Trophoblast cell (in vitro differentiated cells and primary cell): ENCODE results near the gene CACNA1G.

ENCODE experiments used
- DNase-seq, 2 donors: peaks; one replicate each; pipeline ENCODE4 v3.0.0-alpha.2; 2016
- H2AFZ ChIP-seq: 2 replicates; pipeline ENCODE4 v1.6.1; 2013; ENCODE audit warnings: low read length, moderate library complexity, mild to moderate bottlenecking; ENCODE audit not compliant: insufficient read depth, poor library complexity
- H2AK5ac ChIP-seq: 2 replicates; pipeline ENCODE4 v1.6.1; 2013; ENCODE audit warnings: mild to moderate bottlenecking, low read length
- H2BK120ac ChIP-seq: 2 replicates; pipeline ENCODE4 v1.6.1; 2013; ENCODE audit warnings: low read length, mild to moderate bottlenecking, moderate library complexity; ENCODE audit not compliant: insufficient read depth, poor library complexity
- H2BK12ac ChIP-seq: 2 replicates; pipeline ENCODE4 v1.6.1; 2013; ENCODE audit warnings: mild to moderate bottlenecking, low read length, moderate library complexity
- H2BK5ac ChIP-seq: 2 replicates; pipeline ENCODE4 v1.6.1; 2013; ENCODE audit warnings: low read length, low read depth, moderate library complexity, mild to moderate bottlenecking; ENCODE audit not compliant: poor library complexity
- H3K14ac ChIP-seq: 2 replicates; pipeline ENCODE4 v1.6.1; 2013; ENCODE audit warnings: mild to moderate bottlenecking, low read length
- H3K18ac ChIP-seq: 2 replicates; pipeline ENCODE4 v1.6.1; 2013; ENCODE audit warnings: mild to moderate bottlenecking, low read length
- H3K23ac ChIP-seq: 2 replicates; pipeline ENCODE4 v1.6.1; 2013; ENCODE audit warnings: low read length
- H3K27ac ChIP-seq: 2 replicates; pipeline ENCODE4 v1.5.1; 2013; ENCODE audit warnings: low read depth, mild to moderate bottlenecking, inconsistent platforms, low read length, moderate library complexity
- H3K27me3 ChIP-seq: 2 replicates; pipeline ENCODE4 v1.6.1; 2013; ENCODE audit warnings: inconsistent platforms, mild to moderate bottlenecking, low read length, moderate library complexity; ENCODE audit not compliant: insufficient read depth
- H3K36me3 ChIP-seq, 2 experiments: 1 replicate in 1 of 2; 2 replicates in 1 of 2; pipeline ENCODE4 v1.6.1; 2013; ENCODE audit warnings: low read length in 2 of 2, mild to moderate bottlenecking in 2 of 2, moderate library complexity in 1 of 2; ENCODE audit not compliant: insufficient read depth in 2 of 2, control insufficient read depth in 1 of 2
- H3K4ac ChIP-seq: 2 replicates; pipeline ENCODE4 v1.6.1; 2013; ENCODE audit warnings: low read depth, mild to moderate bottlenecking, low read length, moderate library complexity
- H3K4me1 ChIP-seq, 2 experiments: 1 replicate in 1 of 2; 2 replicates in 1 of 2; pipeline ENCODE4 v1.6.1; 2013; ENCODE audit warnings: low read length in 2 of 2, mild to moderate bottlenecking in 2 of 2, moderate library complexity in 1 of 2; ENCODE audit not compliant: insufficient read depth in 2 of 2, control insufficient read depth in 1 of 2
- H3K4me2 ChIP-seq: 2 replicates; pipeline ENCODE4 v1.6.1; 2013; ENCODE audit warnings: inconsistent platforms, mild to moderate bottlenecking, low read length, moderate library complexity
- H3K4me3 ChIP-seq: 2 replicates; pipeline ENCODE4 v1.5.1; 2013; ENCODE audit warnings: mild to moderate bottlenecking, low read depth, low read length, inconsistent platforms
- H3K79me1 ChIP-seq: one replicate; pipeline ENCODE4 v1.6.1; 2013; ENCODE audit warnings: low read length
- H3K79me2 ChIP-seq: 2 replicates; pipeline ENCODE4 v1.6.1; 2013; ENCODE audit warnings: low read length, mild to moderate bottlenecking; ENCODE audit not compliant: control insufficient read depth, insufficient read depth, poor library complexity
- H3K9ac ChIP-seq: 2 replicates; pipeline ENCODE4 v1.6.1; 2013; ENCODE audit warnings: mild to moderate bottlenecking, low read length
- H3K9me3 ChIP-seq: 2 replicates; pipeline ENCODE4 v1.6.1; 2013; ENCODE audit warnings: low read depth, mild to moderate bottlenecking, control low read depth, inconsistent platforms, low read length; ENCODE audit not compliant: insufficient read depth
- H4K12ac ChIP-seq: 2 replicates; pipeline ENCODE4 v1.6.1; 2013; ENCODE audit warnings: low read depth, mild to moderate bottlenecking, low read length, moderate library complexity
- H4K8ac ChIP-seq: 2 replicates; pipeline ENCODE4 v1.6.1; 2013; ENCODE audit warnings: low read depth, mild to moderate bottlenecking, low read length, moderate library complexity
- H4K91ac ChIP-seq: one replicate; pipeline ENCODE4 v1.6.1; 2013; ENCODE audit warnings: low read depth, mild to moderate bottlenecking, low read length, moderate library complexity
- WGBS: extraction: QIAGEN DNeasy Blood & Tissue Kit; methylation state at CpG from one replicate; pipeline ENCODE4 v1.1.7; 2013; ENCODE audit warnings: missing lambda C conversion rate; ENCODE audit not compliant: insufficient read length, insufficient coverage; ENCODE audit errors: extremely low coverage; 5-methylcytosine and 5-hydroxymethylcytosine counted together

Gene CACNA1G

DNA sequence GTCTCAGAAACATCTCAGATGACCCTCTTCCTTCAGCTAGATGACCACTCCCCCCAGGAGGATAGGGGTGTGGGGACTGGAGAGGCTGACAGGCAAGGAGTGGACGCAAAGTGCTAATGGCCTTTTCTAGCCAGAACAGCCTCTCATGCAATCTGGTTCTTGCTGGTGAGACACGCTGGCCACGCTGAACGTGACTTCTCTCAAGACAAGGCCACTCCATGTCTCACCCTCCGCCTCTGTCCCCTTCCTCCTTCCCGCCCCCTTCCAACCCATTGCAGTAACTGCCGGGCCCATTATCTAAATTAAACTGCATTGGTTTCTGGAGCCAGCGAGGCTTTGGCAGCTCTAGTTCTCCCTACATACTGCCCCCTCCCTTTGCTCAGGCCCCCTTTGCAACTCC lies 9.5 kb downstream of the CACNA1G start:
- Histone ChIP-seq H2BK12ac (no peak overlapping the region), H3K23ac (no peak overlapping the region), H3K79me1 (no peaks in the 10 kb centered on the region), H3K9me3 (peaks cover 3% of the 10 kb centered on the region), H4K8ac (no peak overlapping the region), H4K91ac (no peak overlapping the region), H2AFZ (no peak overlapping the region), H3K4ac (no peak overlapping the region), H2BK120ac (no peak overlapping the region), H2AK5ac (no peak overlapping the region), H3K18ac (no peak overlapping the region), H3K14ac (no peak overlapping the region), H3K4me1 (peaks cover 3% of the 10 kb centered on the region in 2 experiments), H4K12ac (no peak overlapping the region), H3K9ac (no peak overlapping the region), H3K4me2 (no peak overlapping the region), H2BK5ac (no peak overlapping the region), H3K4me3 (no peak overlapping the region), H3K27me3 (peaks cover 4% of the 10 kb centered on the region), H3K79me2 (no peaks in the 10 kb centered on the region), H3K27ac (no peak overlapping the region), H3K36me3 (no peaks in the 10 kb centered on the region)
- no peak for DNase-seq
- WGBS = no CpG with 5 or more reads among the region's 8 CpGs

DNA sequence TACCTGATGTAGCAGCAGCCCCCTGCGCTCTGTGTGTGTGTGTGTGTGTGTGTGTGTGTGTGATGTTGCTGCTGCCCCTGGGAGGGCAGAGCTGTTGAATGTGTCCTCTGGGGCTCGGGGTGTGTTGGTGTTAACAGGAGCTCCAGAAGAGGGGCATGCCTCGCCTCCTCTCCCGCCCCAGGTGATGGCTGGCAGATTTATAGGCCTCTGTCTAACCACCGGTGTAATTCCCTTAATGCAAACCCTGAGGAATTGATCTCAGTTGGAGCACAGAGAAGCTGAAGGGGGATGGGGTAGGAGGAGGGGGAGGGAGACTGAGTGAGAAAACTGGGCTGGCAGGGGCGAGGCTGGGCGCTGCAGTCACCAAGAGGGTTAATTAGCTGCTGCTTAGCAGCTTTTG lies 10.0 kb downstream of the CACNA1G start:
- H3K4me1 ChIP-seq = peaks cover 3% of the 10 kb centered on the region in 2 experiments
- H3K79me2 ChIP-seq = no peaks in the 10 kb centered on the region
- H2AK5ac ChIP-seq = no peak overlapping the region
- no peak overlapping the region for H3K4ac ChIP-seq
- no peak for DNase-seq
- peaks cover 3% of the 10 kb centered on the region for H3K27me3 ChIP-seq
- H4K91ac ChIP-seq = no peak overlapping the region
- H2AFZ ChIP-seq = no peak overlapping the region
- no peak overlapping the region for H2BK120ac ChIP-seq
- no peak overlapping the region for H3K14ac ChIP-seq
- no peak overlapping the region for H3K23ac ChIP-seq
- no peak overlapping the region for H3K4me3 ChIP-seq
- no peak overlapping the region for H2BK5ac ChIP-seq
- H3K18ac ChIP-seq = no peak overlapping the region
- no peaks in the 10 kb centered on the region for H3K36me3 ChIP-seq
- H4K8ac ChIP-seq = no peak overlapping the region
- no peak overlapping the region for H3K27ac ChIP-seq
- H3K79me1 ChIP-seq = no peaks in the 10 kb centered on the region
- H3K4me2 ChIP-seq = no peak overlapping the region
- no peak overlapping the region for H3K9ac ChIP-seq
- peaks cover 3% of the 10 kb centered on the region for H3K9me3 ChIP-seq
- no CpG with 5 or more reads among the region's 7 CpGs for WGBS
- H2BK12ac ChIP-seq = no peak overlapping the region
- H4K12ac ChIP-seq = no peak overlapping the region

DNA sequence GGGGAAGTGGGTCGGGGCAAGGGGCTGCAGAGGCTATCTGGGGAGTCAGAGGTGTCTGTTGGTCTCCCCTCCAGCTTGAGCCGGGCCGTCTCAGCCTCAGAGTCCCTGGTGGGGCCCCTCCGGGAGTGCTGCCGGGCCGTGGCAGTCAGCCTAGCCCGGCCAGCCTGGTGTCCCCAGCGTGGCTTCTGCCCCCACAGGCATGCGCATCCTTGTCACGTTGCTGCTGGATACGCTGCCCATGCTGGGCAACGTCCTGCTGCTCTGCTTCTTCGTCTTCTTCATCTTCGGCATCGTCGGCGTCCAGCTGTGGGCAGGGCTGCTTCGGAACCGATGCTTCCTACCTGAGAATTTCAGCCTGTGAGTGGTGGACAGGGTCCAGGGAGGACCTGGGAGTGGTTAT lies 11.2 kb downstream of the CACNA1G start:
- H4K12ac ChIP-seq = no peak overlapping the region
- no peak overlapping the region for H2BK5ac ChIP-seq
- H2BK12ac ChIP-seq = no peak overlapping the region
- peaks cover 3% of the 10 kb centered on the region in 2 experiments for H3K4me1 ChIP-seq
- H3K18ac ChIP-seq = no peak overlapping the region
- H3K27ac ChIP-seq = no peak overlapping the region
- H2AFZ ChIP-seq = no peak overlapping the region
- no peaks in the 10 kb centered on the region for H3K36me3 ChIP-seq
- H2AK5ac ChIP-seq = no peak overlapping the region
- H4K91ac ChIP-seq = no peak overlapping the region
- H2BK120ac ChIP-seq = no peak overlapping the region
- no peaks in the 10 kb centered on the region for H3K79me1 ChIP-seq
- H3K14ac ChIP-seq = no peak overlapping the region
- H3K4ac ChIP-seq = no peak overlapping the region
- H3K9me3 ChIP-seq = peaks cover 3% of the 10 kb centered on the region
- no peak overlapping the region for H3K4me3 ChIP-seq
- no CpG with 5 or more reads among the region's 19 CpGs for WGBS
- no peak overlapping the region for H3K9ac ChIP-seq
- no peak overlapping the region for H3K23ac ChIP-seq
- H3K27me3 ChIP-seq = no peaks in the 10 kb centered on the region
- no peaks in the 10 kb centered on the region for H3K79me2 ChIP-seq
- DNase-seq = no peak
- no peak overlapping the region for H3K4me2 ChIP-seq
- H4K8ac ChIP-seq = no peak overlapping the region

DNA sequence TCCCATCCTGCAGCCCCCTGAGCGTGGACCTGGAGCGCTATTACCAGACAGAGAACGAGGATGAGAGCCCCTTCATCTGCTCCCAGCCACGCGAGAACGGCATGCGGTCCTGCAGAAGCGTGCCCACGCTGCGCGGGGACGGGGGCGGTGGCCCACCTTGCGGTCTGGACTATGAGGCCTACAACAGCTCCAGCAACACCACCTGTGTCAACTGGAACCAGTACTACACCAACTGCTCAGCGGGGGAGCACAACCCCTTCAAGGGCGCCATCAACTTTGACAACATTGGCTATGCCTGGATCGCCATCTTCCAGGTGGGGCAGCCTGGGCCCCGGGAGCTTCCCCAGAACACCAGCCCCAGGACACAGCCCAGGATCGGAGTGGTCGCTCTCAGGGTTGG lies 12.0 kb downstream of the CACNA1G start:
- Histone ChIP-seq H3K9me3 (peaks cover 3% of the 10 kb centered on the region), H2BK12ac (no peak overlapping the region), H3K36me3 (no peaks in the 10 kb centered on the region), H2AFZ (no peak overlapping the region), H3K4me1 (peaks cover 3% of the 10 kb centered on the region in 2 experiments), H3K4me2 (no peak overlapping the region), H4K91ac (no peak overlapping the region), H2BK120ac (no peak overlapping the region), H3K4ac (no peak overlapping the region), H4K12ac (no peak overlapping the region), H3K27me3 (no peaks in the 10 kb centered on the region), H3K79me2 (no peaks in the 10 kb centered on the region), H3K23ac (no peak overlapping the region), H3K14ac (no peak overlapping the region), H3K79me1 (no peaks in the 10 kb centered on the region), H3K4me3 (no peak overlapping the region), H2BK5ac (no peak overlapping the region), H4K8ac (no peak overlapping the region), H3K27ac (no peak overlapping the region), H3K9ac (no peak overlapping the region), H2AK5ac (no peak overlapping the region), H3K18ac (no peak overlapping the region)
- no peak for DNase-seq
- WGBS = no CpG with 5 or more reads among the region's 20 CpGs
